Suppressor macrophage (primary cell): Measurements from ENCODE around the gene IGFL1.
A peak's percentile ranks its signal among the peaks of the same experiment; 100 is the strongest.
"Not testable (repeated sequence)": the region's sequence is repeated elsewhere in the genome, so short reads cannot be mapped to it uniquely, and the experiment has no call there.

ENCODE experiments used
- DNase-seq, 4 experiments: peaks; one replicate each; pipeline ENCODE4 v3.0.0-alpha.2; 2020 to 2022

Gene IGFL1

GRCh38 chr19:46271481-46272197 is 42.1 kb downstream of the IGFL1 start:
- DNase-seq: peak in 1 of 4 experiments; percentile 9

GRCh38 chr19:46273931-46274330 is 44.4 kb downstream of the IGFL1 start:
- not testable (repeated sequence) for DNase-seq

GRCh38 chr19:46279177-46279576 is 49.6 kb downstream of the IGFL1 start:
- DNase-seq: no peak
